Activated CD8-positive, alpha-beta memory T cell treated with anti-CD3 and anti-CD28 coated beads for 36 hours (primary cell): ENCODE data around the gene LOXL3. TPM values are rescaled to one million over a fixed set of nuclear protein-coding genes. Genes with fewer than 3 reads are reported as not detected.

ENCODE experiments used
- CTCF ChIA-PET: fragments of 350-600 bp; sonication (Branson Sonifier 250); formaldehyde crosslinking; loops from one replicate; lab custom pipeline; 2021; ENCODE audit warnings: antibody characterized with exemption; lab: Charles Lee
- POLR2A ChIA-PET: fragments of 350-600 bp; sonication (Branson Sonifier 250); formaldehyde crosslinking; loops from one replicate; lab custom pipeline; 2021; ENCODE audit warnings: antibody characterized with exemption; lab: Charles Lee
- total RNA-seq, 2 experiments: library from RNA; stranded (reverse); gene quantifications; one replicate each; pipeline ENCODE4 v1.2.3, GENCODE V29; 2021

LOXL3 gene
- total RNA-seq, 2 experiments from 2014 or later: 1.4 to 1.6 TPM

GRCh38 chr2:74536166-74536950 is 17.4 kb downstream of the LOXL3 start:
- POLR2A ChIA-PET: no interaction called here
- CTCF ChIA-PET: no interaction called here

GRCh38 chr2:74535440-74535965 is 18.2 kb downstream of the LOXL3 start:
- POLR2A ChIA-PET: no interaction called here
- CTCF ChIA-PET: no interaction called here

- CTCF ChIA-PET: interaction anchor here (1.3 kb wide), 1 partner anchor 14 kb away, joined by 3 read pairs; no protein-coding TSS in a partner anchor
- POLR2A ChIA-PET: no interaction called here
Observed at GRCh38 chr2:74534411-74534810, 19.3 kb downstream of the LOXL3 start.

- POLR2A ChIA-PET: no interaction called here
- CTCF ChIA-PET: interaction anchor here (1.1 to 1.5 kb wide), 4 partner anchors 13 to 142 kb away, joined by 3 to 5 read pairs (median 4); partner anchors contain the start of gene PCGF1
Observed at GRCh38 chr2:74533464-74533863, 20.3 kb downstream of the LOXL3 start.

- CTCF ChIA-PET: interaction anchor here (0.8 to 4.1 kb wide), 7 partner anchors 19 to 140 kb away, joined by 3 to 20 read pairs (median 5); partner anchors contain the start of genes CCDC142, PCGF1 and TTC31
Observed at GRCh38 chr2:74532222-74532621, 21.5 kb downstream of the LOXL3 start.

GRCh38 chr2:74531666-74532065 is 22.1 kb downstream of the LOXL3 start:
- ChIA-PET CTCF (interaction anchor here (0.8 to 4.1 kb wide), 5 partner anchors 10 to 55 kb away, joined by 3 to 20 read pairs (median 5); partner anchors contain the start of genes CCDC142 and TTC31), POLR2A (interaction anchor here (0.6 to 1.2 kb wide), 4 partner anchors 16 to 73 kb away, joined by 3 to 8 read pairs (median 4); partner anchors contain the start of genes CCDC142 and WBP1)

More at GRCh38 chr2:74532222-74532621, 21.5 kb downstream of the LOXL3 start:
- POLR2A ChIA-PET: interaction anchor here (0.9 to 1.2 kb wide), 2 partner anchors 17 to 50 kb away, joined by 3 to 8 read pairs; partner anchors contain the start of gene CCDC142

DNA sequence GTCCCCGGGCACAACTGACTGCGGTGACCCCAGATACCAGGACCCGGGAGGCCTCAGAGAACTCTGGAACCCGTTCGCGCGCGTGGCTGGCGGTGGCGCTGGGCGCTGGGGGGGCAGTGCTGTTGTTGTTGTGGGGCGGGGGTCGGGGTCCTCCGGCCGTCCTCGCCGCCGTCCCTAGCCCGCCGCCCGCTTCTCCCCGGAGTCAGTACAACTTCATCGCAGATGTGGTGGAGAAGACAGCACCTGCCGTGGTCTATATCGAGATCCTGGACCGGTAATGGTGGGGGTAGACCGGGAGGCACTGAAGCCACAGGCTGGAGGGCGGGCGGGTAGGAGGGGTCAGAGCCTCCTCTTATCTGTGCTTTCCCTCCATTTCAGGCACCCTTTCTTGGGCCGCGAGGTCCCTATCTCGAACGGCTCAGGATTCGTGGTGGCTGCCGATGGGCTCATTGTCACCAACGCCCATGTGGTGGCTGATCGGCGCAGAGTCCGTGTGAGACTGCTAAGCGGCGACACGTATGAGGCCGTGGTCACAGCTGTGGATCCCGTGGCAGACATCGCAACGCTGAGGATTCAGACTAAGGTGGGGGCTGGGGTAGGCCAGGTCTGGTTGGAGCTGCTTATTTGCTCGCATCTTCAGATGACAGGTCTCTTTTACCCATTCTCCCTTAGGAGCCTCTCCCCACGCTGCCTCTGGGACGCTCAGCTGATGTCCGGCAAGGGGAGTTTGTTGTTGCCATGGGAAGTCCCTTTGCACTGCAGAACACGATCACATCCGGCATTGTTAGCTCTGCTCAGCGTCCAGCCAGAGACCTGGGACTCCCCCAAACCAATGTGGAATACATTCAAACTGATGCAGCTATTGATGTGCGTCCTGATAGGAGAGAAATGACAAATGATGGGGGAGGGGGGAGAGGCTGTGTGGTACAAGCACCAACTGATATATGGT is 23.2 kb downstream of the LOXL3 start:
- ChIA-PET CTCF (interaction anchor here (0.8 to 4.1 kb wide), 7 partner anchors 8 to 74 kb away, joined by 3 to 20 read pairs (median 7); partner anchors contain the start of genes CCDC142, LBX2, MRPL53 and TTC31), POLR2A (interaction anchor here (0.5 to 1.7 kb wide), 11 partner anchors 15 to 331 kb away, joined by 3 to 10 read pairs (median 6); partner anchors contain the start of gene WBP1)

DNA sequence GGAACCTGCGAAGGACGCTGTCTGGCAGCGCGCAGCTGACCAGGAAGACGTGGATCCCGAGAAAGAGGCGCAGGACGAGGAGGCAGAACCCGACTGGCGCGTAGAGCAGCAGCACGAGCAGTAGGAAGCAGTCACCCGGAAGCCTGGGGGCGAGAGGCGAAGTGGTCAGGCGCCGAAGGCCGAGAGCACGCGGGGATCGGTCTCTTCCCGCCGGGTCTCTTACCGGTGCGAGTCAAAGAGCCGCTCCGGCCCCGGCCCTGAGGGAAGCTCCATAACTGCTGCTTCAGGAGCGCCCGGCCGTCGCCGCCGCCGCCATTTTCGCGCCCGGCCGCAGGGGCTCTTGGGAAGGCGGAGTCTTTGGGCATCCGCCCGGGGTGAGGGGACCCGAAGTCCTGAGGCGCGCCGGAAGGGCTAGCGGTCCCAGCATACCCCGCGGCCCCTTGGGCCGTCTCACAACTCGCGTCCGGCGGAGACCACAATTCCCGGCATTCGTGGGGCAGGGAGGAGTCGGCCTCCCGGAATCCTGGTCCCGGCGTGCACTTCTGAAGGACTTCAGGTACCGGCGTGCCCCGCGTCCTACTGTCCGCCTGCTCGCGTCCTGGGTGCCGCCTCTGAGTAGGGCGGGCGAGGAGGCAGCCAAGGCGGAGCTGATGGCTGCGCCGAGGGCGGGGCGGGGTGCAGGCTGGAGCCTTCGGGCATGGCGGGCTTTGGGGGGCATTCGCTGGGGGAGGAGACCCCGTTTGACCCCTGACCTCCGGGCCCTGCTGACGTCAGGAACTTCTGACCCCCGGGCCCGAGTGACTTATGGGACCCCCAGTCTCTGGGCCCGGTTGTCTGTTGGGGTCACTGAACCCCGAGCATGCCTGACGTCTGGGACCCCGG is 24.1 kb downstream of the LOXL3 start, which contains the start of the genes AUP1 and HTRA2:
Gene AUP1, minus strand, starts transcription at position 350 of the 882 bp plus-strand sequence. Its CDS starts 77 bp downstream, at position 273.
Gene HTRA2, plus strand, starts transcription at position 577 of the 882 bp plus-strand sequence. Its CDS starts 74 bp downstream, at position 651.
- POLR2A ChIA-PET: interaction anchor here (0.5 to 1.7 kb wide), 9 partner anchors 15 to 330 kb away, joined by 3 to 8 read pairs (median 6); partner anchors contain the start of genes LBX2, MRPL53, TLX2 and WBP1
- CTCF ChIA-PET: interaction anchor here (0.6 to 4.1 kb wide), 9 partner anchors 10 to 73 kb away, joined by 3 to 20 read pairs (median 5); partner anchors contain the start of genes CCDC142, LBX2, MRPL53 and TTC31

- ChIA-PET POLR2A (interaction anchor here (0.6 to 1.5 kb wide), 6 partner anchors 14 to 72 kb away, joined by 3 to 7 read pairs (median 4); partner anchors contain the start of genes LBX2, MRPL53, TLX2 and WBP1), CTCF (interaction anchor here (1.3 to 4.1 kb wide), 7 partner anchors 9 to 69 kb away, joined by 3 to 20 read pairs (median 7); partner anchors contain the start of genes CCDC142, LBX2, MRPL53 and TTC31)
Observed at GRCh38 chr2:74528600-74529356, 25.0 kb downstream of the LOXL3 start.

DNA sequence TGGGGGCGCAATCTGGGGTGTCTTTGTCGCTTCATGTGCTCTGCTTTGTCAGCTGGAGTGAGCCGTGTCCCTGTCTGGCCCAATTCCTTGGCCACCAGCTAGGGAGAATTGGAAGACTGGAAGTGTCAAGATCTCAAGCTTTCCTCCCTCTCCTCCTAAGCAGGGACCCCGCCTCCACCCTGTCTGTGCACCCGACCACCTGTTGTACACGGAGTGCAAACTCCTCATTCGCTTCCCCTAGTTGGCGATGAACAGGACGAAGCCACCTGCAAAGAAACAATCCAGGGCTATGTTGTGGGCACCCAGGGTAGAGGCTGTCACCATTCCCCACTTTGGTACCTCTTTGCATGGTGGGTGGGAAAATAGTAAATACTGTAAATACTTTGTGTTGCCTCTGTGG is 26.0 kb downstream of the LOXL3 start:
- CTCF ChIA-PET: interaction anchor here (0.8 to 1.5 kb wide), 2 partner anchors 18 to 61 kb away, joined by 3 read pairs; no protein-coding TSS in a partner anchor
- POLR2A ChIA-PET: no interaction called here

DNA sequence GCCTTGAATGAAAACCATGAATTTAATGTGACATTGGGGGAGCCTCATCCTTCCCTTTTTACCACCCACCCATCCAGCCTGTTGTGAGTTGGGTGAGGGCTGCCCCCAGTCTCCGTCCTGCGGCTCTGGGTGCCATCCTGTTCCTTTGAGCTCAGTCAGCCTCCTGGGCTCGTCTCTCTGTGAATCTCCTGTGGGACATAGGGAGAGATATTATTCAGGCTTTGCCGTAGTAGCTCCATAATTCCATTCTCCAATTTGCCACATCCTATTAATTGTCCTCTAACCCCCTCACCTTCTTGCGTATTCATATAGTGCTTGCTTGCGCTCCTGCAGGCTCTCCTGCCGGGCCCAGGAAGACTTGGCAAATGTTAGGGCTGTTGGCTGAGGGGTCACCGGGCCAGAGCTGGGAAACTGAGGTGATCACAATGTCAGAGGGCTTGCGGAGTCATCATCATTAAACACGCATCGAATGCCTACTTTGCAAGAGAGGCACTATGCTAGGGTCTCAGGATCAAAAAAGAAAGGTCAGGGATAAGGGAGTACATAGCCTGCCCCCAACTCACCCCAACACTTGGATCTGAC is 27.0 kb downstream of the LOXL3 start:
- ChIA-PET CTCF (interaction anchor here (0.5 to 1.4 kb wide), 3 partner anchors 45 to 314 kb away, joined by 3 to 4 read pairs (median 4); no protein-coding TSS in a partner anchor), POLR2A (no interaction called here)

- ChIA-PET CTCF (interaction anchor here (0.9 to 1.4 kb wide), 2 partner anchors 44 to 51 kb away, joined by 3 to 4 read pairs; no protein-coding TSS in a partner anchor), POLR2A (no interaction called here)
Observed at GRCh38 chr2:74525717-74526648, 27.8 kb downstream of the LOXL3 start, which contains the start of gene DQX1. Gene DQX1, minus strand, starts transcription at chr2:74526231. Its CDS starts 502 bp downstream, at chr2:74525729.

GRCh38 chr2:74524955-74525716 is 28.6 kb downstream of the LOXL3 start:
- POLR2A ChIA-PET: no interaction called here
- CTCF ChIA-PET: no interaction called here

- CTCF ChIA-PET: interaction anchor here (1.2 kb wide), 1 partner anchor 9 kb away, joined by 3 read pairs; the partner anchor contains the start of gene TLX2
- POLR2A ChIA-PET: no interaction called here
Observed at GRCh38 chr2:74524005-74524404, 29.7 kb downstream of the LOXL3 start.
